Activated CD4-positive, alpha-beta T cell treated with anti-CD3 and anti-CD28 coated beads, Interleukin-2, amount 50 U/mL, for 16 hours (primary cell): ENCODE measurements around the gene TMEM222.
A peak's percentile ranks its signal among the peaks of the same experiment; 100 is the strongest.

Experiments
- DNase-seq: peaks from one replicate; pipeline ENCODE4 v3.0.0-alpha.2; 2020

The TMEM222 gene

DNA sequence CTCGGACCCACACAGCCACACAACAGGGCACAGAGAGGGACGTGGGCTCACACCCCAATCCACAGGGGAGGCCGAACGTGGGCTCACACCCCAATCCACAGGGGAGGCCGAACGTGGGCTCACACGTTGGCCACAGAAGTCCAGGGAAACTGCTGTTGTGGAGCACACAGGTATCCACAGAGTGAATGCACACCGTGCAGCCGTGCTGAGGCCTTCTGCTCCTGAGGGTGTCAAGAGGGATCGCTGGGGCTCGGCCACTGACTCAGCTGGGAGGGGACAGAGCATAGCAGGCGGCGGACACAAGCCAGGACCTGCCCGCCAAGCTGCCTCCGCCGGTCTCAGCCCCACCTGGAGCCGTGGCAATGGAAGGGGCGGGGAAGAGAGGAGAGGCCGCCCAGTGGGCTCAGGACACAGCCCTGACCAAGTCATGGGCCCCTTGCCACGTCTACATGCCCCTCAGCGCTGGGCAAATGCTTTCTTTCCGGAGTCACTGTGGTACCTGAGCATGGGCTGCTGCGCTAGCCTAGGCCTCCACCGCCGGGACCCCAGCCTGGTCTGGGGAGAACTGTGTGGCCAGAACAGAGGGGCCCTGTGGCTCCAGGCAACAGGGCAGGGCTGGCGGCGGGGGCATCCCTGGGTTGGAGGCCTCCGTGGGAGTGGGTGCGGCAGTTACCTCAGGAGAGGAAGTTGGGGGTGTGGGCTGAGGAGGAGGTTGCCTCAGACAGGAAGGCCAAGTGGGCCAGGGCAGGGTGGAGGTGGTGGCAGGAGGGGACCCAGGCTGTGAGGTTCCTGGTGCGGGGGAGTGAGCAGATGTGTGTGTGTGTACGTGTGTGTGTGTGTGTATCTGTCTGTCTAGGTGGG is 21.0 kb downstream of the TMEM222 start:
- peak; percentile 76 for DNase-seq

DNA sequence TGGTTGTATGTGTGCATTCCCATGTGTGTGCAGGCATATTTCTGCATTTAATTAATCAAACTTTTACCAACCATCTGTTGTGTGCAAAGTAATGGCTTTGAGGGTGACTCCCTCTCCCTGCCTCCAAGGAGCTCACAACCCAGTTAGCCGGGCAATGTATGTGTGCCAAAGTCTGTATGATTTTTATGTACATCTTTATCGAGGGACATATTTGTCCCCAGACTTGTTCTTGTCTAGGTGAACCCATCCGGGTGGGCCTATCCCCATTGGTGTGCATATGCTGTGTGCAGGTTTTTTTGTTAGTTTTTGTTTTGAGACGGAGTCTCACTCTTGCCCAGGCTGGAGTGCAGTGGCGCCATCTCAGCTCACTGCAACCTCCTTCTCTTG is 21.7 kb downstream of the TMEM222 start:
- DNase-seq, result no peak

DNA sequence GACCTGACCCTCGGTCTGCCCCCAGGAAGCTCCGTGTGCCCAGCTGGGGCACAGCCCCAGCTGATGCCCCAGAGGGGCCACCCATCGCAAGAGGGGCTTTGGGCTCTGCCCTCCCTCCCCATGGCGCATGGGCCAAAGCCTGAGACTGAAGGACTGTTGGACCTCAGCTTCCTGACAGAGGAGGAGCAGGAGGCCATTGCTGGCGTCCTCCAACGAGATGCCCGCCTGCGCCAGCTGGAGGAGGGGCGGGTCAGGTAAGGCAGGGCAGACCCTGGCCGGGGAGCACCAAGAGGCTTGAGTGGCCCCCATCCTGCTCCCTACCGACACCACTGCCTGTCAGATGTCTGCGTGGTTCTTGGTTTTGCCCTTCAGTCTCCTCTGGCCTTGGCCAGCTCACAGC is 23.3 kb downstream of the TMEM222 start:
- no peak for DNase-seq

DNA sequence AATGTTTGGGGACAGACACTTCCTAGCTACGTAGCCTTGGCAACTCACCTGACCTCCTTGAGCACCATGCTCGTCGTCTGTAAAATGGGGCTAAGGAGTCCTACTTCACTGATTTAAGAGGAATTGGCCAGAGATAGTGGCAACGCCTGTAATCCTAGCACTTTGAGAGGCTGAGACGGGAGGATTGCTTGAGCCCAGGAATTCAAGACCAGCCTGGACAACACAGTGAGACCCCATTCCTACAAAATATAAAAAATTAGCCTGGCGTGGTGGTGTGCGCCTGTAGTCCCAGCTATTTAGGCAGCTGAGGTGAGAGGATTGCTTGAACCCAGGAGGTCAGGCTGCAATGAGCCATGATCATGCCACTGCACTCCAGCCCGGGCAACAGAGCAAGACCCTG is 24.4 kb downstream of the TMEM222 start:
- no peak for DNase-seq

DNA sequence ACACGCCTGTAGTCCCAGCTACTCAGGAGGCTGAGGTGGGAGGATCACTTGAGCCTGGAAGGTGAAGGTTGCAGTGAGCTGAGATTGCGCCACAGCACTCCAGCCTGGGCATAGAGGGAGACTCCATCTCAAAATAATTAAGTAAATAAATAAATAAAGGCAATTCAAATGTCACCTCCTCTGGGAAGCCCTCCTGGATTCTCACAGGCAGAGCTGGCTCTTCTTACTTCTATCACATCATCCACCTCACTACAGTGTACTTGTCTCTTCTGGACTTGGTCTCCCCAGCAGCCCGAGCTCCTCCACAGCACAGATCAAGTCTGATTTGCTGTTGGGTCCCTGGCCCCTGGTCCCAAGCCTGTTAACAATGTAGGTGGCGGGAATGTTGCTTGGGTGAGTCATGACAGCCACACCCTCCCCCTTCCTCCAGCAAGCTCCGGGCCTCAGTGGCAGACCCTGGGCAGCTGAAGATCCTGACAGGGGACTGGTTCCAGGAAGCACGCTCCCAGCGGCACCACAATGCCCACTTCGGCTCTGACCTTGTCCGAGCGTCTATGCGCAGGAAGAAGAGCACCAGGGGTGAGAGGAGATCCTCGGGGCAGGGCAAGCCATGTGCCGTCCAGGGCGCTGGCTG is 25.1 kb downstream of the TMEM222 start:
- DNase-seq, result no peak

DNA sequence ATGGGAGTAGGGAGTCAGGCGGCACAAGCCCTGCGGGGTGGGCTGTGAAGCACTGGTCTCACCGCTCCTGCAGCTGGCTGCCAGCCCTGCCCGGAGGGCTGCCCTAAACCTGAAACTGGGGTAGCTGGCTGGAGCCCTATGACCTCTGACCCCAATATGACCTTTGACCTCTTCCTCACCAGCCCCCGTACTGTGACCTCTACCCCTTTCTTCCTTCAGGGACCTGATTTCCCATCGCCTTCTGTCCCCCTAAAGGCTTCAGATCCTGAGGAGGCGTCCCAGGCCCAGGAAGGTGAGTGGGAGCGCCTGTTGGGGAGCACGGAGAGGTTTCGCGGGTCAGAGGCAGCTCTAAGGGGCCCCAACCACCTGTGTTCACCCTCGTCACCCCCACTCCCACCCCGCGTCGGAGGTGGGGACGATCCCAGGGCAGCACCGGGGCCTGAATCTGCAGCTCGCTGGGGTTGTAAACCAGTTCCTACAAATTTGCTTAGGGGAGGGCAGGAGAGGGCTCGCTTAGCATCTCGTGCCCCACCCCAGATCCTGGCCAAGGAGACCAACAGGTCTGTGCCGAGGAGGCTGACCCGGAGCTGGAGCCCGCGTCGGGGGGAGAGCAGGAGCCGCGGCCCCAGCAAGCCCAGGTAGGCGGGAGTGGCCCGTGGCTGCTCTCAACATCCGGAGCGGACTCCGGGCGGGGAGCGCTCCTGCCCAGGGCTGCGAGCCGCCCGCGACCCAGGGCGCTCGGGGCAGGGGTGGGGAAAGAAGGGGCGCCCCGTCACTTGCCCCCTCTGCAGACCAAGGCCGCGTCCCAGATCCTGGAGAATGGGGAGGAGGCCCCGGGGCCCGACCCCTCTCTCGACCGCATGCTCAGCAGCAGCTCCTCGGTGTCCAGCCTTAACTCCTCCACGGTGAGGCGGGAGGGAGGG is 27.2 kb downstream of the TMEM222 start:
- DNase-seq, result no peak

DNA sequence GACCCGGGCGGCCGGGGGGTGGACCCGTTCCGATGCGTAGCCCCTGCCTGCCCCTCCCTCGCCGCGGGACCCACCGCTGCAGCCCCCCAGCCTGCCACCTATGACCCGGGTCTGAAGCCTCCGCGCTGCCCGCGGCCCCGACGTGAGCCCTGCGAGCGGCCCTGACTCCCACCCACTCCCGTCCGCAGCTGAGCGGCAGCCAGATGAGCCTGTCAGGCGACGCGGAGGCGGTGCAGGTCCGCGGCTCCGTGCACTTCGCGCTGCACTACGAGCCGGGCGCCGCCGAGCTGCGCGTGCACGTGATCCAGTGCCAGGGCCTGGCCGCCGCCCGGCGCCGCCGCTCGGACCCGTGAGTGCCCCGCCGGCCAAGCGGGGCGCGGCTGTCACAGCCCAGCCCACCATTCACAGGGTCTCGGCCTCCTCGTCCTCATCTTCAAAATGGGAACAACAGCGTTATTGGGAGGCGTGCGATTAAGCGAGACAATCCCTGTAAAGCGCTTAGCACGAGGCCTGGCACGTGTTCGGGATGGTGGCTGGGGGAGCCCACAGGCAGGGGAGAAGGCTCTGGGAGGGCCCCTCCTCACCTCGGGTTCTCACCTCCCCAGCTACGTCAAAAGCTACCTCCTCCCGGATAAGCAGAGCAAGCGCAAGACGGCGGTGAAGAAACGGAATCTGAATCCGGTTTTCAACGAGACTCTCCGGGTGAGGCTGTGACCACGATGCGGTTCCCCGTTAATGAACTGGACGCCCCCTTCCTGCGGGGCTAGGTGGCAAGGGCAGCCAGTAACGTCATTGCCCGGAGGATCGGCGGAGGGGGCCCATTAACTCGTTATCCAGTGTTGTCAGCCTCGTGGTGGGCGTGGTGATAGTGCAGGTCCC is 28.1 kb downstream of the TMEM222 start:
- no peak for DNase-seq

DNA sequence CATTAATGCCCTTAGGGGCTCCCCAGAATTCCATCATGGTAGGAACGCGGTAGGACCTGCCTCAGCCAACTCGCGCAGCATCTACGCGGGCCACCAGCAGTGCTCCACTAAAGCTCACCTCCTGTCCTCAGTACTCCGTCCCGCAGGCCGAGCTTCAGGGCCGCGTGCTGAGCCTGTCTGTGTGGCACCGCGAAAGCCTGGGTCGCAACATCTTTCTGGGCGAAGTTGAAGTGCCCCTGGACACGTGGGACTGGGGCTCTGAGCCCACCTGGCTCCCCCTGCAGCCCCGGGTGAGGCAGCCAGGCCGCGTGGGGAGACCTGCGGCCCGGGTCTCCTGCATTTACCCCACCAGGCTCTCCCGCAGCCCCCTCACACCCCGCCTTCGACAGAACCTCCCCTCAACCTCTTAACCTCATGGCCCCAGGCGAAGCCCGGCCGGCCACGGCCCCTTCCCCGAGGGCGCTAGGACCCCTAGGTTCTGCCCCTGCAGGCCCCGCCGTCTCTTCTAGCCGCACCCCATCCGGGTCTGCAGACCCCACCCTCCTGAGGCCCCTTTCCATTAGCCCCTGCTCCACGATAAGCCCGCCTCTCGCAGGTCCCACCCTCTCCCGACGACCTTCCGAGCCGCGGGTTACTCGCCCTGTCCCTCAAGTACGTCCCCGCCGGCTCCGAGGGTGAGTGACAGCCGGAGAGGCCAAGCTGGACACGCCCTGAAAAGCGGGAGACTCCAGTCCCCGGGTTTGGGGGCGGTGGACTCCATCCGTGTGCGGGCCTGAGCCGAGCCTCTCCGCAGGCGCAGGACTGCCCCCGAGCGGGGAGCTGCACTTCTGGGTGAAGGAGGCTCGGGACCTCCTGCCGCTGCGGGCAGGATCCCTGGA is 28.9 kb downstream of the TMEM222 start:
- no peak for DNase-seq

DNA sequence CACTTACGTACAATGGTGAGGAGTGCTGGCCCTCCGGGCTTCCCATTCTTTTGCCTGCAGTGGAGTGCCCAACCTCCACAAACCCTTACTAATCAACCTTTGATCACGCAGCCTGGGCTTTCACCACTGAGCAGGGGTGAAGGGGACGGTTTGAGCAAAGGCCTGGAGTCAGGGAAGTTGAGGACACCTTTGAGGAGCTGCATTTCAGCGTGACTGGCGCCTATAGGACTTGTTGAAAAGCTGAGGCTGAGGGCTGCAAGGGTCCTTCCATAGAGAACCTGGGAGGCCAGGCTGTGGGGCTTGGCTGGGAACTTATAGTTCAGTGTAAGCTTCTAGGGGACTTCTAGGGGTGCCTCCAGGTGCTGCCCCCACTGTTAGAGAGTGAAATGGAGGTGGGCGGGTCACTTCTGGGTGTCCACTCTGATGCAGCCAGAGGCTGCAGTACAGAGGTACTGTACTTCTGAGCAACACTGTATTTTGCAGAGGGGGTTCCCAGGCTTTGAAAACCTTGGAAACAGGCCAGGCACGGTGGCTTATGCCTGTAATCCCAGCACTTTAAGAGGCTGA is 29.7 kb downstream of the TMEM222 start:
- DNase-seq, result no peak

DNA sequence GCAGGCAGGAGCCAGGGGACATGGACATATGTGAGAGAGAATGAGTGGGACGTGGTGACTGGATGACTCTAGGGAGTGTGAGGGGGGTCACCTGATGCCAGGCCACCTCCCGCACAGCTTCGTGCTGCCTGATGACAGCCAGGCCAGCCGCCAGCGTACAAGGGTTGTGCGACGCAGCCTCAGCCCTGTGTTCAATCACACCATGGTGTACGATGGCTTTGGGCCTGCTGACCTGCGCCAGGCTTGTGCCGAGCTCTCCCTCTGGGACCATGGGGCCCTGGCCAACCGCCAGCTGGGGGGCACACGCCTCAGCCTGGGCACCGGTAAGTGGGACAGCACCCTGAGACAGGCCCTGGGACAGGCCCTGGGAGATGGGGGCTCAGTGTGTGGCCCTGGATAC is 31.2 kb downstream of the TMEM222 start:
- DNase-seq, result no peak

DNA sequence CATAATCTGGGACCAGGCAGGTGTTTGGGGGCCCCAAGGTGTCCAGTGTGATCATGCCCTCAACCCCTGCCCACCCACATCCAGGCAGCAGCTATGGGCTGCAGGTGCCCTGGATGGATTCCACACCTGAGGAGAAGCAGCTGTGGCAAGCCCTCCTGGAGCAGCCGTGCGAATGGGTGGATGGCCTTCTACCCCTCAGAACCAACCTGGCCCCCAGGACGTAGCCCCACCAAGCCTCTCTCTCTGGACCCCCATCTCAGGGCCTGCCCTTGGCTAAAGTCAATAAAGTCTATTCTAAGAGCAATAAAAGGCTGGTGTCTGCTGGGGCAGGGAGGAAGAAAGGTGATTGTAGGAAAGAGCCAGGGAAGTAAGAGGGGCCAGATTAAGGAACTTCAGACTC is 31.7 kb downstream of the TMEM222 start:
- no peak for DNase-seq

DNA sequence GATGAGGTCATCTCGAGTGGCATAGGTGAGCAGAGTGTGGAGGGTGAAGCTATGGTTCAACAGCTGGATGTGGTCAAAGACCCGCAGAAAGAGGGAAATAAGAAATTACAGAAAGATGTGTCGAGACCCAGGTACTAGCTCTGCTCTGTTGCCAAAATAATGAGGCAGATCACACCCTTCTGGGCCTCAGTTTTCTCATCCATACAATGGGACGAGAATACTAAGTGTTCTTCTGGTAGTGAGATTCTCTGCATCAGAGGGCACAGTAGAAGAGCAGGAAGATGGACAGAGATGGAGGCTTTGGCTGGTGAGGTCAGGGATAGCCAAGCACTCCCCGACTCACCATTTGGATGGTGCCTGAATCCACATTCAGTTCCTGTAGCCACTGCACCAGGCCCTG is 33.7 kb downstream of the TMEM222 start:
- DNase-seq, result no peak

DNA sequence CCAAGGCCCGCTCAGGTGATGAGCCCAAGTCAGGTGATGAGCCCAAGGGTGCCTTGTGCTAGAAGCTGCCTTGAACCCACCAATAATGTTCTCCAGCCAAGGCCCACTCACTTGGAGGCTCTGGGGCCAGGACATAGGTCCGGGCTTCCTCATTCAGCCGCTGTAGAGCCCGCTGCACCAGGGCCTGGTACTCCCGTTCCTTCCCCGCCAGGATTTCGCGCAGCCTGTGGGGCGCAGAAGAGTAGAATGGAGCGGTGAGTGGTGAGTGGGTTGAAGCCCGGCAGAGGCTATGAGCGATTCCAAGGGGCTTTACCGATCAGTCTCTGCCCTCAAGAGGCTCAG is 34.3 kb downstream of the TMEM222 start:
- no peak for DNase-seq

DNA sequence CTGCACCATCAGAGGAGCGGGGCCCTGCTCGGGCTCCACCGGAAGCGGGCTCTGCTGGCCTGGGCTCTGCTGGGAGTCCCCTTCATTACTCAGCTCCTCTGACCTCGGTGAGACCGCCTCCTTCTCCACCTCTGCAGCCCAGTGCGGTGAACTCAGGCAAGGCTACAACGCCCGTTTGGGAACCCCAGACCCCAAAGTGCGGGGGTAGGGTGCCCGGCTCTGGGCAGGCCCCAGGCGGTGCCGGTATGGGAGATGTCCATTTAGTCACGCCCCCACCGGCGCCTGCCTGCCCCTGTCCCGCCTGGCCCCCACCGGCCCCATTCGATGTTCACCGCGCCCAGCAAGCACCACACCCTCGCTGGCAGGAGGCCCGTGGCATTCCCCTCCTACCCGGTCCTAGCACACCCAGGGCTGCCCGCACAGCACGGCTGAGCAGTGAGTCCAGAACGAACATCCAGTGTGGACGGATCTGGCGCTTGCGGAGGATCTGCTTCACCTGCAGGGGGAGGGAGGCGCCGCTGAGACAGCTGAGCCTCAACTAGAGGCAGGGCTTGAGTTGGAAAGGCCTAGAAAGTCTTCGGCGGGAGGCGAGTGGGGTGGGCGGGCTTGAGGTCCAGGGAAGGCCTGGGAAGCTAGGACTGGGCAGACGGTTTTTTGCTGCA is 34.8 kb downstream of the TMEM222 start:
- DNase-seq, result peak; percentile 52

DNA sequence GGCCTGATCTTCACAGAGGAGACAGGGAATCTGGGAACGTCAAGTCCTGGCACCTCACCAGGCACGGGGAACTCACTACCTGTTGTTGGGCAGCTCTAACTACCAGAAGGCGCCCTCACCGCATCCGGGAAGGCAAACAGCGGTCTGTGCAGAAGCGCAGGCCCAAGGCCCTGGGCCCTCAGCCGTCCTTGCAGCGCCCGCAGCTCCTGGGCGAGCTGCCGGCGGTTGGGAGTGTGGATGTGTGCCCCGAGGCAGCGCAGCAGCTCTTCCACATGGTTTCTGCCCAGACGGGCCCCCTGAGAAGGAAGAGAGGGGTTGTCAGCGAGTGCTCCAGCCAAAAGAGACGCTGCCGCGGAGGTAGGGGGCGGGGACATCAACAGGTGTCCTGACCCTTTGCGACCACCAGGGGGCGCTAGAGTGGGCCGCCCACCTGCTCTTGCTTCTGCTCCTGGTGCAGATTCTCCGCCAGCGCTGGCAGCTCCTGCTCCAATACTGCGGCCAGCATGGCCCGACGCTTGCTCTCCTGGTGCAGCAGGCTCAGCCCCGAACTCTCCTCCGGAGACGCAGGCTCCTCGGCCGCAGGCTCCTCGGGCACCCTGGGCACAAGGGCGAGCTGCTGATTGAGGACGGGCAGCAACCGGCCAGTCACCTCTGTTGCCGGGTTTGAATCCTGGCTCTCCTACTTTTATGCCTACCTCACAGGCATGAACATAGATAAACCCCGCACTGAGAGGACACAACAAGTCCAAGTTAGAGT is 35.5 kb downstream of the TMEM222 start:
- DNase-seq, result peak; percentile 84

DNA sequence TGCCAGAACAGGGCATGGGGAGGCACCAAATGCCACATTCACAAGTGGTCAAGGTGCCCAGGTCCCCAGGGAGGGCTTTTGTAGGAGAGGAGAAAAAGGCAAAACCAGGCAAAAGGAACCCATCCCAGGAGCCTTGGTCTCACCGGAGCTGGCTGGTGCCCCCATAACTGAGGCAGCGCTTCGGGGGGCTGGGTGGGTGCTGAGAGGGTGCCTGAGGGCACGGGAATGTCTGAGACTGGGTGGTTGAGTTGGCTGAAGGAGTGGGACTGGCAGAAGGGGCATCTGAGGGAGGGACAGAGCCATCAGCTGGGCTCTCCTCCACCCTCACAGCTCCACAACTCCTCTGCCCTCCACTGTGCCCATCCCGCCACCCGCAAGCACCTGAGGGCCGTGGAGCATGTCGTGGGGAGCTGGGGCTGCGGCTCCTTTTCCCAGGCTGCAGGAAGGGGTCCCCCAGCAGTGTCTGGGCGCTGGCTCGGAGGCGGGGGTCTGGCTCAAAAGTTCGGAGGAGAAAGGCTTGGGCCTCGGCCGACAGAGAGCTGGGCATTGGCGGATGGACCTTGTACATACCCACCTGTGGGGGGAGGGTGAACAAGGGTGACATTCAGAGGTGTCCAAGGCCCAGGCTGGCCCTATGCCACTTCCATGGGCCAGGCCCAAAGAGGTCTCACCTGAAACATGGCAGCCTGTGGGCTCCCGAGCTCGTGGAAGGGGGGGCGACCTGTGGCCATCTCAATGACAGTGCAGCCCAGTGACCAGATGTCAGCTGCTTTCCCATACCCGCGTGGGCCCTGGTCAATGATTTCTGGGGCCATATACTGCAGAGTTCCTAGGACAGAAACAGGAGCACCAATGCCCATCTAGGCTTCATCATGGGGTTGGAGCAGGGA is 36.3 kb downstream of the TMEM222 start:
- DNase-seq, result no peak

DNA sequence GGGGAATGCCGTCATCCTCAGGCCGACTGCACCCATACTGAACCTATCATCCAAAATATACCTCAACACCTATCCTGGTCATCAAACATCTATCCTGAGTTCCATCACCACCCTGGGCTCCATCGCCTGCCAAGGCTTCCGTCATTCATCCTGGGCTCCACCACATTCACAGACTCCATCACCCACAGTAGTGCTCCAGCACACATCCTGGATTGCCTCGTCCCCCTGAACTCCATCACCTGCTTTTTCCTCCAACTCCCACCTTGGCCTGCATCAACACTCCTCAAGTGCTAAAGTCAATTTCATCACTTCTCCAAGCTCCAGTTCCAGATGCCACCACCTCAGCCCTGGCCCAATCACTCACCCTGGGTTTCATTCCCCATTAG is 37.0 kb downstream of the TMEM222 start:
- DNase-seq, result no peak

DNA sequence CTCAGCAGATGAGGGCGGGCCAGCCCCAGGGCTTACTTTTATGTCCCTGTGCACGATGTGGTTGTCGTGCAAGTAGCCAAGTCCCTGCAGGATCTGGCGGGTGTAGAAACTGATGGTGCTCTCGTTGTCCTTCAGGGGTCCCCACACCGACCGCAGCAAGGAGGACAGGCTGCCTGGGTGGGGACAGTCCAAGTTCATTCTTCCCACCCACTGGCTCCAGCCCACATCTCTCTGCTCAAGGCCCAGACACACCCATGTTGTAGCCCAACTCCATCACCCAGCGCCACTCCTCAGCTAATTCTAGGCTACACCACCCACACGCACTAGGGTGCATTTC is 37.8 kb downstream of the TMEM222 start:
- no peak for DNase-seq
